ENCODE data around the gene ZNF579.

- TF ChIP-seq EZH2 (IDR thresholded peaks at IDR 0.05; ENCODE audit: borderline replicate concordance, control insufficient read depth, low read depth, low read length) (no peak), YY1 (IDR thresholded peaks at IDR 0.05; ENCODE audit: low read depth, low read length) (no peak), MAX (IDR thresholded peaks at IDR 0.05; ENCODE audit: low read depth, low read length) (no peak), CTCF (IDR thresholded peaks at IDR 0.05 in 2 of 3, conservative IDR thresholded peaks at IDR 0.05 in 1 of 3; ENCODE audit: control insufficient read depth in 2 of 3, extremely low read depth in 1 of 3, insufficient read depth in 1 of 3, low read depth in 3 of 3, low read length in 3 of 3) (no peak), POLR2AphosphoS2 (IDR thresholded peaks at IDR 0.05; ENCODE audit: low read depth, low read length) (no peak), TCF3 (IDR thresholded peaks at IDR 0.05; ENCODE audit: borderline replicate concordance, insufficient read depth, low read depth, low read length) (no peak), PKNOX1 (IDR thresholded peaks at IDR 0.05) (no peak), MYB (IDR thresholded peaks at IDR 0.05; ENCODE audit: borderline replicate concordance, low read depth, low read length) (no peak), CEBPB (IDR thresholded peaks at IDR 0.05; ENCODE audit: borderline replicate concordance in 1 of 2, low read depth in 2 of 2, low read length in 2 of 2) (no peak), SREBF1 (IDR thresholded peaks at IDR 0.05; ENCODE audit: low read length) (no peak), RFX5 (IDR thresholded peaks at IDR 0.05; ENCODE audit: low read depth, low read length) (no peak), FOXM1 (IDR thresholded peaks at IDR 0.05; ENCODE audit: low read depth, low read length) (no peak), CBFB (IDR thresholded peaks at IDR 0.05; ENCODE audit: low read depth) (no peak)
Measured at GRCh38 chr19:55620410-55621204, 40.0 kb upstream of the ZNF579 start.
